Duodenal mucosa (tissue), 2 donors: Measurements from ENCODE around the gene ELF4.

Source experiments
- H3K27ac ChIP-seq: one replicate; pipeline ENCODE4 v1.7.0; 2013; ENCODE audit warnings: low read depth, low read length
- H3K27me3 ChIP-seq, 2 donors: one replicate each; pipeline ENCODE4 v1.7.0; 2013; ENCODE audit warnings: low read length in 2 of 2, control low read depth in 1 of 2; ENCODE audit not compliant: insufficient read depth in 2 of 2, control insufficient read depth in 1 of 2
- H3K36me3 ChIP-seq, 2 donors: one replicate each; pipeline ENCODE4 v1.7.0; 2013; ENCODE audit warnings: low read length in 2 of 2, control low read depth in 1 of 2; ENCODE audit not compliant: insufficient read depth in 2 of 2, control insufficient read depth in 1 of 2
- H3K4me1 ChIP-seq, 2 donors: one replicate each; pipeline ENCODE4 v1.7.0; 2013; ENCODE audit warnings: low read length in 2 of 2, control low read depth in 1 of 2; ENCODE audit not compliant: insufficient read depth in 2 of 2, control insufficient read depth in 1 of 2
- H3K4me3 ChIP-seq, 2 donors: one replicate each; pipeline ENCODE4 v1.7.0; 2013; ENCODE audit warnings: low read length in 2 of 2, low read depth in 1 of 2
- H3K9ac ChIP-seq, 2 donors: one replicate each; pipeline ENCODE4 v1.7.0; 2013; ENCODE audit warnings: low read length in 2 of 2, low read depth in 1 of 2
- H3K9me3 ChIP-seq, 2 donors: one replicate each; pipeline ENCODE4 v1.7.0; 2013; ENCODE audit warnings: low read length in 2 of 2, control low read depth in 1 of 2; ENCODE audit not compliant: control insufficient read depth in 1 of 2

Gene ELF4

DNA sequence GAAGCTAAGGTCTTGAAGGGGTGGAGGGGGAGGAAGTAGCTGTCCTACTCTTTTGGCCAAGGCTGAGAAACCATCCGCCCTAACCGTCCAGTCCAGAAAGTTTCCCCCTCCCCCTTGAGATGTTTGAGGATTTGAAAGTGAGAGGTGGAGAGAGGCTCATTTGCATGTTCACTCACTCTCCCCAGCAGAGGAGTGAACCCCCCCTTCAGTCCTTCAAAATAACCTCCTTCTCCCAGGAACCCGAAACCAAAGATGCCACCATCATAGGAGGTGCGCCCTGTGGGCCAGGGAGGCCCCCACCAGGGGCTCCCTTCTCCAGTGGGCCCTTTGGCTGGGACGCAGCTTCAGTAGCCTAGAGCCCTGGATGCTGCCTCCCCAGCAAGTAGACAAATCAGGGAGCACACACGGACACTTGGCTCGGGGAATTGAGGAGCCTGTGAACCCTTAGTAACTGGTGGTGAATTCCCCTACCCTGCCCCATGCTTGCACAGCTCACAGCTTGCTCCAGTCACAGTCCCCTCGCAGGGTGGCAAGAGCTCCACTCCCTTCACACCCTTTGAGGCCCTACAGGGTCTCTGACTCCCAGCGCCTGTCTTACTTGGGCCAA is 25.6 kb downstream of the ELF4 start:
- no peak overlapping the region for H3K27ac ChIP-seq
- H3K9me3 ChIP-seq, result no peaks in the 10 kb centered on the region
- H3K36me3 ChIP-seq, result peaks cover 0 to 7% of the 10 kb centered on the region in 2 donors
- H3K27me3 ChIP-seq, result no peaks in the 10 kb centered on the region
- no peak overlapping the region for H3K4me3 ChIP-seq
- no peak overlapping the region for H3K9ac ChIP-seq
- H3K4me1 ChIP-seq, result peaks cover 26 to 33% of the 10 kb centered on the region in 2 donors

DNA sequence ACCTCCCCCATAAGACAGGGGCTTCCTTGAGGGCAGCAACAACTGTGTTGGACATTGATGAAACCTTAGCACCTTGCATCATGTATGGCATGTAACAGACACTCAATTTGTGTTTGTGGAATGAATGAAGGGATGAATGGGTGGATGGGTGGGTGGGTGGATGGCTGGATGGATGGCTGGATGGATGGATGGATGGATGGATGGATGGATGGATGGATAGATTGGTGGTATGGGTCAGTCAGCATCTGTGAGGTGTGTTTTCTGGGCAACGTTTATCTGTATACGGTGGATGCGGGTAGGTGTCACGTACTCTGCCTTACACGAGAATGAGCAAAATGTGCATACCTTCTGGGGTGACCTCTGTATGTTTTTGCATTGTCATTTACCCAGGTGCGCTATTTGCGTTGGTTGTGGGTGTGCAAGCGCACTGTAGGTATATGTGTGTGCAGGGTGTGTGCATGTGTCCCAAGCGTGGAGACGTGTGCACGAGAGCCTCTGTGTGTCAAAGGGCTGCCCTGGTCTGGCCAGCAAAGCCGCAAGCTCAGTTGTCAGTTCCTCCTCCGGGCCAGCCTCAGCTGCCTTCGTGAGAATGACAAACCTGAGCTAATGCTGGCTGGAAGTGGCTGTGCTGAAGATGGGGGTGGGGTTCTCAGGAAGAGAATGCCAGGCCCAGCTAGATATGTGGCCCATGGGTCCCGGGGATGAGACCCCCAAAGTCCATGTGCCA is 26.5 kb downstream of the ELF4 start:
- no peak overlapping the region for H3K4me3 ChIP-seq
- H3K9me3 ChIP-seq, result no peaks in the 10 kb centered on the region
- H3K27ac ChIP-seq, result no peak overlapping the region
- H3K27me3 ChIP-seq, result no peaks in the 10 kb centered on the region
- peaks cover 26 to 33% of the 10 kb centered on the region in 2 donors for H3K4me1 ChIP-seq
- H3K36me3 ChIP-seq, result peaks cover 0 to 7% of the 10 kb centered on the region in 2 donors
- no peak overlapping the region for H3K9ac ChIP-seq

DNA sequence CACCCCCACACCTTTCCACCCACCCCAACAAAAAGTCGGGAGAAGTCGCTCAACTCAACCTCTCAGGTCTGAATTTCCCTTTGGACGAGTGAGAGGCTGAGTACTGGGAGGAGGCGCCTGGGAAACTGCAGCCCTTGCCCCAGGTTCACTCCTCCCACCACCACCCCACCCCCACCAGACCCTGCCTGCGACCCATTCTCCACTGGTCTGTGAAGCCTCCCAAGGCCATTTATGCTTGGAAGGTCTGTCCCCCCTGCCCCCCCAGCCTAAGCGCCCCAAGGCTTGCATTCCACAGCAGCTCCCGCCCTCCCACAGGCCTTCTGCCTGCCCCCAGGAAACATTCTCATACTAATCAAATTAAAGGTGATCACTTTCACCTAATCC is 27.2 kb downstream of the ELF4 start:
- no peaks in the 10 kb centered on the region for H3K27me3 ChIP-seq
- peaks cover 0 to 7% of the 10 kb centered on the region in 2 donors for H3K36me3 ChIP-seq
- H3K9ac ChIP-seq, result no peak overlapping the region
- H3K9me3 ChIP-seq, result no peaks in the 10 kb centered on the region
- H3K27ac ChIP-seq, result no peak overlapping the region
- peaks cover 26 to 33% of the 10 kb centered on the region in 2 donors for H3K4me1 ChIP-seq
- no peak overlapping the region for H3K4me3 ChIP-seq

GRCh38 chrX:130082244-130083106 is 27.8 kb downstream of the ELF4 start:
- no peaks in the 10 kb centered on the region for H3K9me3 ChIP-seq
- no peaks in the 10 kb centered on the region for H3K27me3 ChIP-seq
- peaks cover 0 to 8% of the 10 kb centered on the region in 2 donors for H3K36me3 ChIP-seq
- peak overlapping the region; percentile 40 to 49 for H3K4me3 ChIP-seq
- H3K4me1 ChIP-seq, result peaks cover 26 to 33% of the 10 kb centered on the region in 2 donors
- H3K9ac ChIP-seq, result peak overlapping the region in 1 of 2 donors; percentile 25
- H3K27ac ChIP-seq, result peak overlapping the region; percentile 25

GRCh38 chrX:130081421-130082045 is 28.8 kb downstream of the ELF4 start:
- Histone ChIP-seq H3K9me3 (no peaks in the 10 kb centered on the region), H3K27me3 (no peaks in the 10 kb centered on the region), H3K27ac (no peak overlapping the region), H3K36me3 (peaks cover 0 to 10% of the 10 kb centered on the region in 2 donors), H3K4me3 (peak overlapping the region in 1 of 2 donors; percentile 49), H3K9ac (no peak overlapping the region), H3K4me1 (peaks cover 26 to 33% of the 10 kb centered on the region in 2 donors)

- Histone ChIP-seq H3K36me3 (peaks cover 0 to 10% of the 10 kb centered on the region in 2 donors), H3K4me1 (peaks cover 22 to 28% of the 10 kb centered on the region in 2 donors), H3K9ac (no peak overlapping the region), H3K27ac (no peak overlapping the region), H3K9me3 (no peaks in the 10 kb centered on the region), H3K4me3 (no peak overlapping the region), H3K27me3 (no peaks in the 10 kb centered on the region)
Measured at GRCh38 chrX:130080791-130081367, 29.4 kb downstream of the ELF4 start.

DNA sequence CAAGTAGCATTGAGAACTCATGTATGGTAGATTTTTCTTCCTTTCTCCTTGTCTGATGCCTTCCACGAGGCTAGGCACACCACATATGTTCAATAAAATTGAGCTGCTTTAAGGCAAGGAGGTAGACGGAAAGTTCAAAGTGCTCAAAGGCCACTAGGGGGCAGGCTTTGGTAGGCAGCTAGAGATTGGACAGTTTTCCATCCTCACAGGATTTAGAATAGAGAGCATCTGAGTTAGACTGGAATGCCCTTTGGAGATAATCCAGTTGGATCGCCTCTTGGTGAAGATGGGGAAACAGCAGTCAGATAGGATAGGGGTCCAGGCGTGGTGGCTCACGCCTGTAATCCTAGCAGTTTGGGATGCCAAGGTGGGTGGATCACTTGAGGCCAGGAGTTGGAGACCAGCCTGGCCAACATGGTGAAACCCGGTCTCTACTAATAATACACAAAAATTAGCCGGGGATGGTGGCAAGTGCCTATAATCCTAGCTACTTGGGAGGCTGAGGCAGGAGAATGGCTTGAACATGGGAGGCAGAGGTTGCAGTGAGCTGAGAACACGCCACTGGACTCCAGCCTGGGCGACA is 30.4 kb downstream of the ELF4 start:
- peaks cover 0 to 10% of the 10 kb centered on the region in 2 donors for H3K36me3 ChIP-seq

DNA sequence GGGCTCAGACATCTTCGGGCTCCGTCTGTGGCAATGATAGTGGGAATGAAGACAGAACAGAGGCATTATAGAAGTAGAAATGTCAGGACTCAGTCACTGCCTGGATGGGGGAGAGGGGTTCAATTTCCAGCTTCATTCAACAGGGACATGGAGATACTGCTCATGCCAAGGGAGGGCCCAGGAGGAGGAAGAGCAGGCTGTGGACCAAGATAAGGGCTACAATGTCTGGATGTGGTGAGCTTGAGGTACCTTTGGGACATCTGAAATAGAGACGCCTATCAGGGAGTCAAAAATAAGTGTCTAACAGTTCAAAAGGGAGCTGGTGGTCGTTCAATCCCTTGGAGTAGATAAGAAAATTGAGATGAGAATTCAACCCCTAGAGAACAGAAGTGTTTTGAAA is 34.5 kb downstream of the ELF4 start:
- H3K27ac ChIP-seq, result no peak overlapping the region
- H3K36me3 ChIP-seq, result peaks cover 0 to 20% of the 10 kb centered on the region in 2 donors
- no peak overlapping the region for H3K9ac ChIP-seq
- H3K9me3 ChIP-seq, result no peaks in the 10 kb centered on the region
- peaks cover 7% of the 10 kb centered on the region in 2 donors for H3K4me1 ChIP-seq
- no peaks in the 10 kb centered on the region for H3K27me3 ChIP-seq
- no peak overlapping the region for H3K4me3 ChIP-seq

More for the DNA sequence above, 30.4 kb downstream of the ELF4 start:
- Histone ChIP-seq H3K9ac (no peak overlapping the region), H3K4me3 (no peak overlapping the region), H3K27me3 (no peaks in the 10 kb centered on the region), H3K4me1 (peaks cover 16 to 18% of the 10 kb centered on the region in 2 donors), H3K27ac (no peak overlapping the region), H3K9me3 (no peaks in the 10 kb centered on the region)

DNA sequence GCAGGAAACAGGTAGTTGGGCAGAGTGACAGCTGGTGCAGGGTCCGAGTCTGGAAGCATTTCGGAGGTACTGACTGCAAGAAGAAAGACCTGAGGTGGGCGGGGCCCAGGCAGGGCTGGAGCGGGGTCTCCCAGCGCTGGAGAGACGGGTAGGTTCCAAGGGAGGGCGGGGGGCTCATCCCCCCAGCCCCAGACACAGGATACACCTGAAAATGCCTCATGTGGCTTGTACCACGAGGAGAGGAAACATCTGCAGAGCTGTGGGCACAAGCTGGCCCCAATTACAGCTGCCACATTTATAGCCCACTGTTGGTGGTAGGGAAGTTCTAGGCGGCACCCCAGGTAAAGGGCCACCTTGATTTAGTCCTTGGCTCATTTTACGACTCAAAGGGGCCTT is 38.0 kb downstream of the ELF4 start:
- Histone ChIP-seq H3K36me3 (peaks cover 8 to 29% of the 10 kb centered on the region in 2 donors), H3K27ac (no peak overlapping the region), H3K27me3 (no peaks in the 10 kb centered on the region), H3K9me3 (no peaks in the 10 kb centered on the region), H3K4me3 (no peak overlapping the region), H3K9ac (no peak overlapping the region), H3K4me1 (peaks cover 7 to 8% of the 10 kb centered on the region in 2 donors)
